Thyroid gland (tissue), 4 donors: ENCODE measurements around the gene SLCO3A1.

Experiments
- POLR2A ChIP-seq, 2 donors: fragments of 450-650 bp; IDR thresholded peaks; one replicate each; pipeline ENCODE4 v1.6.1; 2017; ENCODE audit warnings: antibody characterized with exemption in 2 of 2, mild to moderate bottlenecking in 2 of 2, moderate library complexity in 1 of 2
- TF ChIP-seq, protein P1 (sequence below), 6 experiments: fragments of 200-600 bp in 3 of 6; fragments of 450-650 bp in 3 of 6; sonication (generic) in 3 of 6; IDR thresholded peaks; one replicate each; pipeline ENCODE4 v1.5.1; 2016 to 2019; ENCODE audit warnings: antibody characterized with exemption in 6 of 6, mild to moderate bottlenecking in 2 of 6, inconsistent platforms in 1 of 6, moderate library complexity in 1 of 6

DNA sequence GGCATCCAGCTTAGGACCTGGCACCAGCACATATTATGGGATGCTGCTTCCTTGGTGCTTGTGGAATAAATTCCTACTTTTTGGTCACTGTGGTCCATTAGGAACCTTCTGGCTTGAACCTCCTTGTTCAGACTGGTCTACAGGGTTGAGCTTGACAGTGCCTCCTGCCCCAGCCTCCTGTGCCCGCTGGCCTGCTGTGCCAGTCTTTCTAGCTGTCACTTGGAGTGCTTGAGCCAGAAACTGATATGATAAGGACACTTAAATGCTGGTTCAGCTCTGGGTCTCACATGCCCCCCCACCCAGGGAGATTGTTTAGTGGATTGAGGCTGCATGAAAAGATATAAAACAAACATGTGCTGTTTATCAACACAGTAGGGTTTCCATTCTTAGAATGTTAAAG, 147.8 kb downstream of the SLCO3A1 start:
- TF ChIP-seq, protein P1, sequence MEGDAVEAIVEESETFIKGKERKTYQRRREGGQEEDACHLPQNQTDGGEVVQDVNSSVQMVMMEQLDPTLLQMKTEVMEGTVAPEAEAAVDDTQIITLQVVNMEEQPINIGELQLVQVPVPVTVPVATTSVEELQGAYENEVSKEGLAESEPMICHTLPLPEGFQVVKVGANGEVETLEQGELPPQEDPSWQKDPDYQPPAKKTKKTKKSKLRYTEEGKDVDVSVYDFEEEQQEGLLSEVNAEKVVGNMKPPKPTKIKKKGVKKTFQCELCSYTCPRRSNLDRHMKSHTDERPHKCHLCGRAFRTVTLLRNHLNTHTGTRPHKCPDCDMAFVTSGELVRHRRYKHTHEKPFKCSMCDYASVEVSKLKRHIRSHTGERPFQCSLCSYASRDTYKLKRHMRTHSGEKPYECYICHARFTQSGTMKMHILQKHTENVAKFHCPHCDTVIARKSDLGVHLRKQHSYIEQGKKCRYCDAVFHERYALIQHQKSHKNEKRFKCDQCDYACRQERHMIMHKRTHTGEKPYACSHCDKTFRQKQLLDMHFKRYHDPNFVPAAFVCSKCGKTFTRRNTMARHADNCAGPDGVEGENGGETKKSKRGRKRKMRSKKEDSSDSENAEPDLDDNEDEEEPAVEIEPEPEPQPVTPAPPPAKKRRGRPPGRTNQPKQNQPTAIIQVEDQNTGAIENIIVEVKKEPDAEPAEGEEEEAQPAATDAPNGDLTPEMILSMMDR (IDR thresholded peaks at IDR 0.05), result no peak
- no peak for TF ChIP-seq POLR2A (IDR thresholded peaks at IDR 0.05)
